Measurements from ENCODE around the gene NUTF2.
A peak's percentile ranks its signal among the peaks of the same experiment; 100 is the strongest.

The NUTF2 gene

GRCh38 chr16:67886387-67886786 lies 39.7 kb downstream of the NUTF2 start:
- peak; percentile 72 for TF ChIP-seq ZNF513 (tag by site-specific recombination; IDR thresholded peaks at IDR 0.05)
- no peak for TF ChIP-seq EGR2 (tag by site-specific recombination; IDR thresholded peaks at IDR 0.05; ENCODE audit: low read depth)
- peak; percentile 96 for TF ChIP-seq PRDM4 (tag by site-specific recombination; IDR thresholded peaks at IDR 0.05)
- peaks cover 3% of the 10 kb centered on the region; the same call in 1 of the 2 replicates for H3K4me1 ChIP-seq (ENCODE audit: control insufficient read depth, insufficient read depth, low read length)
- H3K4me3 ChIP-seq (ENCODE audit: low read depth, low read length): no peak overlapping the region
- H3K36me3 ChIP-seq (ENCODE audit: control insufficient read depth in 2 of 2, insufficient read depth in 1 of 2, low read length in 2 of 2): peaks cover 0 to 42% of the 10 kb centered on the region in 2 experiments; a peak in 1 of 3 replicates
- ChIA-PET POLR2A (interaction anchor here (1.2 to 1.4 kb wide), 3 partner anchors 12 to 49 kb away, joined by 3 to 4 read pairs (median 3); no protein-coding TSS in a partner anchor), CTCF (interaction anchor here (0.6 to 1.4 kb wide), 5 partner anchors 11 to 71 kb away, joined by 3 to 5 read pairs (median 3); no protein-coding TSS in a partner anchor)
- H3K27ac ChIP-seq (ENCODE audit: extremely low read depth, low read depth, low read length): no peak overlapping the region
- H3K9me3 ChIP-seq (ENCODE audit: control insufficient read depth, insufficient read depth, low read depth, low read length): no peaks in the 10 kb centered on the region

GRCh38 chr16:67888331-67888730 lies 41.6 kb downstream of the NUTF2 start:
- Histone ChIP-seq H3K36me3 (ENCODE audit: control insufficient read depth in 2 of 2, insufficient read depth in 1 of 2, low read length in 2 of 2) (peaks cover 0 to 23% of the 10 kb centered on the region in 2 experiments; a peak in 1 of 3 replicates), H3K4me3 (ENCODE audit: low read depth, low read length) (no peak overlapping the region), H3K9me3 (ENCODE audit: control insufficient read depth, insufficient read depth, low read depth, low read length) (no peaks in the 10 kb centered on the region), H3K27ac (ENCODE audit: extremely low read depth, low read depth, low read length) (no peak overlapping the region), H3K4me1 (ENCODE audit: control insufficient read depth, insufficient read depth, low read length) (peaks cover 3% of the 10 kb centered on the region; the same call in 1 of the 2 replicates)
- TF ChIP-seq BCL11A (tag by site-specific recombination; IDR thresholded peaks at IDR 0.05; ENCODE audit: low read depth): no peak
- CTCF ChIA-PET: interaction anchor here (0.8 to 1.2 kb wide), 2 partner anchors 48 to 367 kb away, joined by 3 to 4 read pairs; partner anchors contain the start of gene PSMB10
- POLR2A ChIA-PET: interaction anchor here (1.2 kb wide), 1 partner anchor 55 kb away, joined by 4 read pairs; no protein-coding TSS in a partner anchor

- Histone ChIP-seq H3K4me3 (ENCODE audit: low read depth, low read length) (peak overlapping the region; percentile 19; the same call in 1 of the 2 replicates), H3K4me1 (ENCODE audit: control insufficient read depth, insufficient read depth, low read length) (peaks cover 4% of the 10 kb centered on the region), H3K27ac (ENCODE audit: extremely low read depth, low read depth, low read length) (peak overlapping the region; percentile 28; the same call in 1 of the 2 replicates), H3K36me3 (ENCODE audit: control insufficient read depth in 2 of 2, insufficient read depth in 1 of 2, low read length in 2 of 2) (peaks cover 0 to 3% of the 10 kb centered on the region in 2 experiments; a peak in 2 of 3 replicates), H3K9me3 (ENCODE audit: control insufficient read depth, insufficient read depth, low read depth, low read length) (no peaks in the 10 kb centered on the region)
- CTCF ChIA-PET: interaction anchor here (1.3 to 3.2 kb wide), 3 partner anchors 9 to 76 kb away, joined by 3 to 22 read pairs (median 10); no protein-coding TSS in a partner anchor
- POLR2A ChIA-PET: interaction anchor here (0.7 to 1.0 kb wide), 3 partner anchors 33 to 43 kb away, joined by 3 to 5 read pairs (median 3); no protein-coding TSS in a partner anchor
- TF ChIP-seq IKZF3 (tag by site-specific recombination; IDR thresholded peaks at IDR 0.05): no peak
- TF ChIP-seq ZNF664 (tag by site-specific recombination; IDR thresholded peaks at IDR 0.05): peak; percentile 20; the same call in 1 of the 2 replicates
- no peak for TF ChIP-seq ZNF311 (tag by site-specific recombination; IDR thresholded peaks at IDR 0.05; ENCODE audit: borderline replicate concordance)
- TF ChIP-seq ZNF555 (tag by site-specific recombination; conservative IDR thresholded peaks at IDR 0.05): no peak
- no peak for TF ChIP-seq ZFP41 (tag by site-specific recombination; IDR thresholded peaks at IDR 0.05; ENCODE audit: borderline replicate concordance)
- no peak for TF ChIP-seq ZNF785 (tag by site-specific recombination; IDR thresholded peaks at IDR 0.05)
Observed at GRCh38 chr16:67892375-67892774, 45.6 kb downstream of the NUTF2 start.

GRCh38 chr16:67892899-67893742 lies 46.4 kb downstream of the NUTF2 start, which contains the start of gene PSKH1:
Gene PSKH1, plus strand, starts transcription at chr16:67893254. Its CDS starts 15,496 bp downstream, at chr16:67908750.
- Histone ChIP-seq H3K9me3 (ENCODE audit: control insufficient read depth, insufficient read depth, low read depth, low read length) (no peaks in the 10 kb centered on the region), H3K4me3 (ENCODE audit: low read depth, low read length) (peak within 1 kb of the TSS; percentile 82), H3K36me3 (ENCODE audit: control insufficient read depth in 2 of 2, insufficient read depth in 1 of 2, low read length in 2 of 2) (peaks cover 0 to 3% of the 10 kb centered on the region in 2 experiments; a peak in 2 of 3 replicates), H3K27ac (ENCODE audit: extremely low read depth, low read depth, low read length) (peak within 1 kb of the TSS; percentile 85), H3K4me1 (ENCODE audit: control insufficient read depth, insufficient read depth, low read length) (peaks cover 4% of the 10 kb centered on the region)
- CTCF ChIA-PET: interaction anchor here (0.6 to 3.2 kb wide), 6 partner anchors 10 to 376 kb away, joined by 3 to 22 read pairs (median 4); no protein-coding TSS in a partner anchor
- POLR2A ChIA-PET: interaction anchor here (0.6 to 1.4 kb wide), 6 partner anchors 9 to 331 kb away, joined by 3 to 8 read pairs (median 4); partner anchors contain the start of genes RANBP10 and TSNAXIP1
- TF ChIP-seq ZBTB49 (tag by site-specific recombination; IDR thresholded peaks at IDR 0.05; ENCODE audit: low read depth) (no peak), ZBTB21 (tag by site-specific recombination; IDR thresholded peaks at IDR 0.05) (peak; percentile 87), ZBTB7A (tag by site-specific recombination; IDR thresholded peaks at IDR 0.05; ENCODE audit: low read depth) (no peak), PRDM6 (tag by site-specific recombination; IDR thresholded peaks at IDR 0.05) (no peak), ZNF585B (tag by site-specific recombination; IDR thresholded peaks at IDR 0.05) (no peak), SP2 (tag by site-specific recombination; IDR thresholded peaks at IDR 0.05) (peak; percentile 95)
